Fibroblast of villous mesenchyme (primary cell): ENCODE measurements around the gene GULP1. TPM values are rescaled to one million over a fixed set of nuclear protein-coding genes. Genes with fewer than 3 reads are reported as not detected.

Experiments used
- DNase-seq: peaks from one replicate; pipeline ENCODE4 v3.0.0-alpha.2; 2010; ENCODE audit warnings: low read depth
- H3K4me3 ChIP-seq: 2 replicates; pipeline ENCODE4 v1.5.1; 2011; ENCODE audit warnings: low read depth, mild to moderate bottlenecking, low read length
- CTCF ChIP-seq: IDR thresholded peaks from 2 replicates; pipeline ENCODE4 v1.5.1; 2012; ENCODE audit warnings: low read depth, mild to moderate bottlenecking, low read length; ENCODE audit not compliant: insufficient read depth
- total RNA-seq: library from RNA; depleted of rRNA; stranded (reverse); fragments of >200 nt; gene quantifications from 2 replicates; pipeline ENCODE4 v1.2.3, GENCODE V29; 2012

The GULP1 gene
- total RNA-seq, 1 donor = 53.1 TPM

- no peak for TF ChIP-seq CTCF
- no peak overlapping the region for H3K4me3 ChIP-seq
- peak; percentile 96 for DNase-seq
These were observed 319.2 kb downstream of the GULP1 start for GRCh38 chr2:188610827-188611226.

- DNase-seq = no peak
- no peak for TF ChIP-seq CTCF
- H3K4me3 ChIP-seq = no peak overlapping the region
These were observed 327.5 kb downstream of the GULP1 start for GRCh38 chr2:188619146-188619545.

GRCh38 chr2:188620916-188621315 is 329.2 kb downstream of the GULP1 start:
- H3K4me3 ChIP-seq = no peak overlapping the region
- no peak for DNase-seq
- no peak for TF ChIP-seq CTCF

GRCh38 chr2:188622601-188623260 is 331.1 kb downstream of the GULP1 start:
- no peak for TF ChIP-seq CTCF
- DNase-seq = no peak
- no peak overlapping the region for H3K4me3 ChIP-seq

GRCh38 chr2:188623995-188624643 is 332.4 kb downstream of the GULP1 start:
- no peak for TF ChIP-seq CTCF
- peak; percentile 94 for DNase-seq
- H3K4me3 ChIP-seq = no peak overlapping the region

- no peak for DNase-seq
- no peak for TF ChIP-seq CTCF
These were observed 335.8 kb downstream of the GULP1 start for GRCh38 chr2:188627471-188627870.

More at GRCh38 chr2:188627471-188627870, 335.8 kb downstream of the GULP1 start:
- H3K4me3 ChIP-seq = no peak overlapping the region
